DOHH2 (cell line): Measurements from ENCODE around the gene ALDH1B1.

Experiments
- EZH2phosphoT487 ChIP-seq: fragments of 200-600 bp; sonication (generic); IDR thresholded peaks from 2 replicates; pipeline ENCODE4 v1.6.1; 2017; ENCODE audit warnings: borderline replicate concordance, mild to moderate bottlenecking, antibody characterized with exemption, low read length, moderate library complexity, mixed read lengths
- TF ChIP-seq, protein P1 (sequence below): fragments of 200-600 bp; sonication (generic); IDR thresholded peaks from one replicate; pipeline ENCODE4 v1.5.1; 2014; ENCODE audit warnings: antibody characterized with exemption, mild to moderate bottlenecking, low read depth, low read length; ENCODE audit not compliant: poor library complexity, severe bottlenecking

DNA sequence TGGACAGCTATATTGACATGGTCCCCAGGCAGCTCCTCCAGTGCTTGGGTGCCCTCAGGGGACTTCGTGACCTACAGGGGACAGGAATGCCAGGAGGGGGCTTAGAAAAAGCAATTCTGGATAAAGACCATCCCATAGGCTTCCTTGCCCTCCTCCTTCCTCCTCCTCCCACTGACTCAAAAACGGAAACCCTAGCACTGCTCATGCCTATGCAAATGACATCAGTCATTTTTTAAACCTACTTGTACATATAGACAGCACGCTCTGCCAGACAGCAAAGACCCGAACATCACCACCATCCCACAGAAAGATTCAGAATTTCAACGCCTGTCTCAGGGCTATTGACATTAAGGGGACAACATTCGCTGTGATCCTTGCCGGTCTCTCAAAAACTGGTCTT lies 20.8 kb downstream of the ALDH1B1 start:
- TF ChIP-seq EZH2phosphoT487, result no peak
- TF ChIP-seq, protein P1, sequence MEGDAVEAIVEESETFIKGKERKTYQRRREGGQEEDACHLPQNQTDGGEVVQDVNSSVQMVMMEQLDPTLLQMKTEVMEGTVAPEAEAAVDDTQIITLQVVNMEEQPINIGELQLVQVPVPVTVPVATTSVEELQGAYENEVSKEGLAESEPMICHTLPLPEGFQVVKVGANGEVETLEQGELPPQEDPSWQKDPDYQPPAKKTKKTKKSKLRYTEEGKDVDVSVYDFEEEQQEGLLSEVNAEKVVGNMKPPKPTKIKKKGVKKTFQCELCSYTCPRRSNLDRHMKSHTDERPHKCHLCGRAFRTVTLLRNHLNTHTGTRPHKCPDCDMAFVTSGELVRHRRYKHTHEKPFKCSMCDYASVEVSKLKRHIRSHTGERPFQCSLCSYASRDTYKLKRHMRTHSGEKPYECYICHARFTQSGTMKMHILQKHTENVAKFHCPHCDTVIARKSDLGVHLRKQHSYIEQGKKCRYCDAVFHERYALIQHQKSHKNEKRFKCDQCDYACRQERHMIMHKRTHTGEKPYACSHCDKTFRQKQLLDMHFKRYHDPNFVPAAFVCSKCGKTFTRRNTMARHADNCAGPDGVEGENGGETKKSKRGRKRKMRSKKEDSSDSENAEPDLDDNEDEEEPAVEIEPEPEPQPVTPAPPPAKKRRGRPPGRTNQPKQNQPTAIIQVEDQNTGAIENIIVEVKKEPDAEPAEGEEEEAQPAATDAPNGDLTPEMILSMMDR, result no peak
